IMR-90 (cell line): ENCODE measurements around the gene ANTXR2. TPM values are rescaled to one million over a fixed set of nuclear protein-coding genes. Genes with fewer than 3 reads are reported as not detected.

Experiments used
- ATAC-seq: fragments of 200-7000 bp; cut with Tn5 transposase; 2 replicates; pipeline ENCODE4 v1.9.1; 2020; ENCODE audit warnings: low read depth, mild to moderate bottlenecking, moderate library complexity
- BruUV-seq: library from RNA; stranded (reverse); fragments of 400-500 nt; replicated peaks from 2 replicates; lab custom pipeline; 2021; lab: Mats Ljungman, UMichigan
- CTCF ChIA-PET: fragments of 300-600 bp; formaldehyde crosslinking; extraction: SDS; loops from one replicate; lab custom pipeline; 2021; ENCODE audit warnings: antibody characterized with exemption; lab: Yijun Ruan, JAX
- POLR2A ChIA-PET: fragments of 300-600 bp; sonication (Branson Sonifier 250); formaldehyde crosslinking; loops from one replicate; lab custom pipeline; 2022; ENCODE audit warnings: antibody characterized with exemption; ENCODE audit not compliant: unreplicated experiment; lab: Charles Lee
- DNase-seq: peaks from one replicate; pipeline ENCODE4 v3.0.0; 2013
- H2AFZ ChIP-seq: replicated peaks from 2 replicates; pipeline ENCODE3; 2013; ENCODE audit warnings: low read length, mild to moderate bottlenecking; ENCODE audit not compliant: poor library complexity
- H2AK5ac ChIP-seq: 2 replicates; pipeline ENCODE4 v1.6.1; 2013; ENCODE audit warnings: low read depth, low read length, inconsistent platforms
- H2AK9ac ChIP-seq: replicated peaks from 2 replicates; pipeline ENCODE3; 2013; ENCODE audit warnings: mild to moderate bottlenecking, low read depth, low read length, moderate library complexity; ENCODE audit not compliant: poor library complexity
- H2BK120ac ChIP-seq: 2 replicates; pipeline ENCODE4 v1.6.1; 2013; ENCODE audit warnings: low read depth, low read length, inconsistent platforms
- H2BK15ac ChIP-seq: 3 replicates; pipeline ENCODE4 v1.6.1; 2013; ENCODE audit warnings: low read depth, low read length, inconsistent platforms
- H2BK20ac ChIP-seq: 2 replicates; pipeline ENCODE4 v1.6.1; 2013; ENCODE audit warnings: low read depth, mild to moderate bottlenecking, inconsistent platforms, low read length, moderate library complexity
- H2BK5ac ChIP-seq: 2 replicates; pipeline ENCODE4 v1.6.1; 2013; ENCODE audit warnings: mild to moderate bottlenecking, low read depth, low read length, inconsistent platforms; ENCODE audit not compliant: poor library complexity, severe bottlenecking
- H3K14ac ChIP-seq: replicated peaks from 2 replicates; pipeline ENCODE4 v1.6.1; 2013; ENCODE audit warnings: low read depth, low read length, inconsistent platforms
- H3K18ac ChIP-seq: 2 replicates; pipeline ENCODE4 v1.6.1; 2013; ENCODE audit warnings: low read depth, low read length, control low read depth
- H3K23ac ChIP-seq: 2 replicates; pipeline ENCODE4 v1.6.1; 2013; ENCODE audit warnings: low read depth, low read length, inconsistent platforms
- H3K27ac ChIP-seq: 2 replicates; pipeline ENCODE4 v1.5.1; 2013; ENCODE audit warnings: mild to moderate bottlenecking, control low read depth, low read length; ENCODE audit not compliant: insufficient read depth
- H3K27me3 ChIP-seq: 2 replicates; pipeline ENCODE4 v1.6.1; 2013; ENCODE audit warnings: low read length; ENCODE audit not compliant: control insufficient read depth, insufficient read depth
- H3K36me3 ChIP-seq: 2 replicates; pipeline ENCODE4 v1.6.1; 2013; ENCODE audit warnings: low read length, mixed read lengths; ENCODE audit not compliant: control insufficient read depth, insufficient read depth
- H3K4ac ChIP-seq: 2 replicates; pipeline ENCODE4 v1.6.1; 2013; ENCODE audit warnings: low read depth, low read length, inconsistent platforms
- H3K4me1 ChIP-seq: 2 replicates; pipeline ENCODE4 v1.6.1; 2013; ENCODE audit warnings: low read length, mixed read lengths; ENCODE audit not compliant: control insufficient read depth, insufficient read depth
- H3K4me2 ChIP-seq: 2 replicates; pipeline ENCODE4 v1.6.1; 2013; ENCODE audit warnings: low read depth, mild to moderate bottlenecking, control low read depth, low read length, moderate library complexity
- H3K4me3 ChIP-seq: 2 replicates; pipeline ENCODE4 v1.5.1; 2013; ENCODE audit warnings: low read depth, mild to moderate bottlenecking, control low read depth, low read length, moderate library complexity; ENCODE audit not compliant: insufficient read depth
- H3K56ac ChIP-seq: 2 replicates; pipeline ENCODE4 v1.6.1; 2013; ENCODE audit warnings: low read length, inconsistent platforms; ENCODE audit not compliant: insufficient read depth; ENCODE audit errors: extremely low read depth
- H3K79me1 ChIP-seq, 2 experiments: 2 replicates each; pipeline ENCODE4 v1.6.1; 2013; ENCODE audit warnings: low read length in 2 of 2, inconsistent platforms in 1 of 2, low read depth in 1 of 2
- H3K9ac ChIP-seq: 2 replicates; pipeline ENCODE4 v1.6.1; 2013; ENCODE audit warnings: low read depth, low read length, control low read depth
- H3K9me1 ChIP-seq: 2 replicates; pipeline ENCODE4 v1.6.1; 2013; ENCODE audit warnings: low read length, inconsistent platforms; ENCODE audit not compliant: insufficient read depth
- H3K9me3 ChIP-seq: 2 replicates; pipeline ENCODE4 v1.6.1; 2013; ENCODE audit warnings: low read length; ENCODE audit not compliant: control insufficient read depth, insufficient read depth
- H4K20me1 ChIP-seq: 2 replicates; pipeline ENCODE4 v1.6.1; 2013; ENCODE audit warnings: low read length, inconsistent platforms; ENCODE audit not compliant: insufficient read depth
- H4K5ac ChIP-seq: 2 replicates; pipeline ENCODE4 v1.6.1; 2013; ENCODE audit warnings: mild to moderate bottlenecking, low read depth, low read length, control low read depth
- H4K8ac ChIP-seq, 2 experiments: 2 replicates each; pipeline ENCODE4 v1.6.1; 2013; ENCODE audit warnings: low read depth in 2 of 2, low read length in 2 of 2, control low read depth in 1 of 2, inconsistent platforms in 1 of 2
- H4K91ac ChIP-seq: 2 replicates; pipeline ENCODE4 v1.6.1; 2013; ENCODE audit warnings: low read depth, low read length, inconsistent platforms; ENCODE audit not compliant: insufficient read depth
- CHD1 ChIP-seq: IDR thresholded peaks from 2 replicates; pipeline ENCODE4 v1.6.1; 2012; ENCODE audit warnings: low read depth, low read length, improper control_type of control experiment
- MAFK ChIP-seq: IDR thresholded peaks from 2 replicates; pipeline ENCODE4 v1.6.1; 2012; ENCODE audit warnings: low read depth, low read length, improper control_type of control experiment
- WGBS, 2 experiments: methylation state at CpG; one replicate each; pipeline versions ENCODE4 v1.1.5 to v1.1.7; 2013; ENCODE audit warnings: missing lambda C conversion rate in 2 of 2; ENCODE audit not compliant: insufficient read length in 1 of 2; ENCODE audit errors: extremely low coverage in 2 of 2; 5-methylcytosine and 5-hydroxymethylcytosine counted together
- dilution Hi-C: fragments of 300-500 bp; cut with HindIII; formaldehyde crosslinking; loops from one replicate; pipeline ENCODE4 v1.14.3; 2018; ENCODE audit warnings: low sequenced_read_pairs; ENCODE audit not compliant: unreplicated experiment
- in situ Hi-C: fragments of 300-500 bp; cut with MboI; formaldehyde crosslinking; loops from 3 replicates; pipeline ENCODE4 v1.14.3; 2019; ENCODE audit warnings: low sequenced_read_pairs, inconsistent platforms, mixed read lengths
- intact Hi-C: fragments of 100-400 bp; cut with micrococcal nuclease; formaldehyde crosslinking; loops from 2 replicates; pipeline ENCODE4 v1.10.0; 2022
- polyA plus RNA-seq, 3 experiments: library from polyadenylated mRNA; depleted of rRNA; stranded (reverse); fragments of >200 nt; gene quantifications; 2 replicates each; pipeline ENCODE4 v1.2.3, GENCODE V29; 2012; ENCODE audit warnings: low replicate concordance in 1 of 3
- total RNA-seq: library from RNA; depleted of rRNA; stranded (reverse); fragments of >200 nt; gene quantifications from 2 replicates; pipeline ENCODE4 v1.2.3, GENCODE V29; 2012

The ANTXR2 gene
- total and polyA plus RNA-seq, 2 of the 4 experiments (the other 2 are of a cell fraction) = 46.8 to 88.5 TPM

GRCh38 chr4:79934660-79935059, 138.4 kb downstream of the ANTXR2 start:
- no peak for DNase-seq
- no peak overlapping the region for H3K27ac ChIP-seq
- H3K36me3 ChIP-seq = no peaks in the 10 kb centered on the region
- no peak overlapping the region for H2BK120ac ChIP-seq
- no peak overlapping the region for H2BK5ac ChIP-seq
- H3K9me3 ChIP-seq = no peaks in the 10 kb centered on the region
- peaks cover 0 to 20% of the 10 kb centered on the region in 2 experiments; a peak in 2 of 4 replicates for H3K79me1 ChIP-seq
- no peak overlapping the region for H3K23ac ChIP-seq
- CTCF ChIA-PET = no interaction called here
- no peak overlapping the region for H2AK5ac ChIP-seq
- H3K14ac ChIP-seq = no peak overlapping the region
- dilution Hi-C loops = no loop called here
- no peaks in the 10 kb centered on the region; the same call in 1 of the 2 replicates for H4K20me1 ChIP-seq
- H4K5ac ChIP-seq = no peak overlapping the region
- H3K9me1 ChIP-seq = no peaks in the 10 kb centered on the region
- no peak overlapping the region for H2BK15ac ChIP-seq
- no peak for ATAC-seq
- no peak overlapping the region for H3K4ac ChIP-seq
- H4K91ac ChIP-seq = no peak overlapping the region
- no TSS peak for BruUV-seq
- H3K4me1 ChIP-seq = no peaks in the 10 kb centered on the region
- no peak overlapping the region for H2AK9ac ChIP-seq
- H3K4me3 ChIP-seq = no peak overlapping the region
- H2BK20ac ChIP-seq = no peak overlapping the region
- in situ Hi-C loops = no loop called here
- H2AFZ ChIP-seq = no peak overlapping the region
- H3K9ac ChIP-seq = no peak overlapping the region
- TF ChIP-seq CHD1 (no peak), MAFK (peak; percentile 99)
- no peaks in the 10 kb centered on the region for H3K27me3 ChIP-seq
- H3K18ac ChIP-seq = no peak overlapping the region
- H3K56ac ChIP-seq = no peak overlapping the region
- intact Hi-C loops = no loop called here
- no peak overlapping the region for H3K4me2 ChIP-seq
- POLR2A ChIA-PET = no interaction called here
- no peak overlapping the region for H4K8ac ChIP-seq
- no CpG with 5 or more reads among the region's 2 CpGs for WGBS, 2 experiments
